Nucleus accumbens (tissue), 56 donors: Measurements from ENCODE around the gene TMEM269.

Source experiments
- DNase-seq, 56 donors: peaks; one replicate each; lab custom pipeline; 2025; lab: John Stamatoyannopoulos, UW

The TMEM269 gene

DNA sequence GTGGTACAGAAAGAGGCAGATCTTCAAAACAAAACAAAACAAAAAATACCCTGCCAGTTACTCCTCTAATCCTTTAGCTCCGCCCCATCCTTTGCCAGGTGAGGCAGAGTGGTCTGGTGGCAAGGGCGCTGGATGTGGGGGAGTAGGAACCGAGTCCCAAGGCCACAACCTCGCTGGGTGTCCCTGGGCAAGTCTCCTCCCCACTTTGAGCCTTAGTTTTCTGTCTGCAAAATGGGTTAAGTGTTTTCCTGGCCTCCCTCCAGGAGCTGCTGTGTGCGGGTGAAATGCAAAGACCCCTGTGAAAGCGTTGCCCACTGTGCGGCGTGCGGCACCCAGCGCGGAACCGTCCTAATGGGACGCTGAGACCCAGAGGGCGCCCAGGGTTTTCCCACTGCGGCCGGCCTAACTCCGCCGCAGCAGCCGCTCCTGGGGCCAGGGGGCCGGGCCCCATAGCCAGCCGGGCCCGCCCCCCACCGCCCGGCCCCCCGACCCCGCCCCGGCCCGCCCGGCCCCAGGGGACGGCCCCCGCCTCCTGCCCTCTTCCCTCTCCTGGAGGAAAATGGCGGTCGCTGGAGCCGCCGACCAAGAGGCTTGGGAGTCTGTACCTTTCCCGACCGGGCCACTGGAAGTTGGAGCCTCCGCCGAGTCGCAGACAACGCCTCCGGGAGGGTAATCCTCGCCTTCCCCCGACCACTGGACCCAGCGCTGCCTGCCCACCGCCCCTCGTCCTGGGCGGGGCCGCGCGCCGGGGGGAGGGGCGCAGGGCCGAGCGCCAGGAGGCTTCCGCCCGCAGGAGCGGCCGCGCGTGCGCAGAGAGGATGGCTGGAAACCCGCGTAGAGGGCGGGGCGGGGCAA lies 32.0 kb downstream of the TMEM269 start, which contains the start of the genes ERMAP and SVBP:
Gene ERMAP (plus strand): TSS at position 538 of the 855 bp plus-strand sequence. CDS start 13,327 bp downstream, outside the sequence.
Gene SVBP (minus strand): TSS at position 813 of the 855 bp plus-strand sequence. CDS start 853 bp downstream, outside the sequence.
- DNase-seq = peak in 54 of 56 donors; percentile 66 to 96 (median 90)

GRCh38 chr1:42817440-42817767 lies 32.6 kb downstream of the TMEM269 start:
- DNase-seq = no peak

GRCh38 chr1:42817976-42818375 lies 33.2 kb downstream of the TMEM269 start:
- no peak for DNase-seq

GRCh38 chr1:42820813-42821212 lies 36.0 kb downstream of the TMEM269 start:
- DNase-seq = no peak

DNA sequence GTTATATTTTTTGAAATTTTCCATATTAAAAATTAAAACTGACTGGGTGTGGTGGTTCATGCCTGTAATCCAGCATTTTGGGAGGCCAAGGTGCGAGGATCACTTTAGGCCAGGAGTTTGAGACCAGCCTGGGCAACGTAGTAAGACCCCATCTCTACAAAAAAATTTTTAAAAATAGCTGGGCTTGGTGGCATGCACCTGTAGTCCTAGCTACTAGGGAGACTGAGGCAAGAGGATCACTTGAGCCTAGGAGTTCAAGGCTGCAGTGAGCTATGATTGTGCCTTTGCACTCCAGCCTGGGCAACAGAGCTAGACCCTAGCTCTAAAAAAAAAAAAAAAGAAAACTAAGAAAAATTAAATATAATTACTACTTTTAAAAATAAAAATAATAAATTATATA lies 36.9 kb downstream of the TMEM269 start:
- no peak for DNase-seq

DNA sequence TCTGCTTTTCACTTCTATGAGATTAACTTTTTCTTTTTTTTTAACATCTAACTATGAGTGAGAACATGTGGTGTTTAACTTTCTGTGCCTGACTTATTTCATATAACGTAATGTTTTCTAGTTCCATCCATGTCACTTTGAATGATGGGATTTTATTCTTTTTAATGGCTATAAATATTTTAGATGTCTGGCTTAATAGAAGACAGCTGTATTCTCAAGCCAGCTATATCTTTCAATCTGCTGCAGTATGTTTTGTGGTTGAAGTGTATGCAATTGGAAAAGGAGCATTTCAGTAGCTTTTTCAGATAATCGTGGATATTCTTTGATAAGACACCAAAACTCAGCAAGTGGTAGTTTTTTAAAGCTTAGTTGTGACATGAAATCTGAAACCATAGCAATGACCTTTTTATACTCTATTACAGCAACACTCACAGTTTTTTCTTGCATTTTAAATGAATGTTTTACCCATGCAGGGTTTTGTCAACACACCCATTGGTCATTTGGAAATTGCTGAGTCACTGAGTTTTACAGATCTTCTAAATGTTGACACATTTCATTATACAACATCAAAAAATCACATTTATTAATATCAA lies 38.1 kb downstream of the TMEM269 start:
- no peak for DNase-seq

DNA sequence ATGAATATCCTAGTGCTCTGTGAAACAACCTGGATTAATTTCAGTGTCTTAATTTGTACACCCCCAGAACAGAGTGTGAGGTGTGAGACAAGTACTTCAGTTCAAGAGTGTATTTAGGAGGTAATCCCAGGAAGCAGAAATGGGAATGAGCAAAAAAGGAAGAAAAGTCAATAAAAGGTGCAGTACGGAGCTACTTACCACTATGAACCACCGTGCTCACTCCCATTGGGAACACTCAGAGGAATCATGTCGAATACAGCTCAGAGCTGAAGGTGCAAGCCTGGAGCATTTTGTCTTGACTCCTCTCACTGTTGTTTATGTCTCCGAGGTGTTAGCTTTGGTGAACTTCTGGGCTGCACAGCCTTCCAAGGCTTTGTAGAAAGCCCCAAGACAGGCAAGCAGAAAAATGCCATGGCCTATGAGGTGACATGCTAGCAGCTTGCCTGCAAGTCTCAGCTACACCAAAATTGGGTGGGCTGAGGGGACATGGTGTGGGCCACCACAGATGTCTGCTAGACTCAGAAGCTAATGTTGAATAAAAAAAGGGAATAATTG lies 39.8 kb downstream of the TMEM269 start:
- no peak for DNase-seq

DNA sequence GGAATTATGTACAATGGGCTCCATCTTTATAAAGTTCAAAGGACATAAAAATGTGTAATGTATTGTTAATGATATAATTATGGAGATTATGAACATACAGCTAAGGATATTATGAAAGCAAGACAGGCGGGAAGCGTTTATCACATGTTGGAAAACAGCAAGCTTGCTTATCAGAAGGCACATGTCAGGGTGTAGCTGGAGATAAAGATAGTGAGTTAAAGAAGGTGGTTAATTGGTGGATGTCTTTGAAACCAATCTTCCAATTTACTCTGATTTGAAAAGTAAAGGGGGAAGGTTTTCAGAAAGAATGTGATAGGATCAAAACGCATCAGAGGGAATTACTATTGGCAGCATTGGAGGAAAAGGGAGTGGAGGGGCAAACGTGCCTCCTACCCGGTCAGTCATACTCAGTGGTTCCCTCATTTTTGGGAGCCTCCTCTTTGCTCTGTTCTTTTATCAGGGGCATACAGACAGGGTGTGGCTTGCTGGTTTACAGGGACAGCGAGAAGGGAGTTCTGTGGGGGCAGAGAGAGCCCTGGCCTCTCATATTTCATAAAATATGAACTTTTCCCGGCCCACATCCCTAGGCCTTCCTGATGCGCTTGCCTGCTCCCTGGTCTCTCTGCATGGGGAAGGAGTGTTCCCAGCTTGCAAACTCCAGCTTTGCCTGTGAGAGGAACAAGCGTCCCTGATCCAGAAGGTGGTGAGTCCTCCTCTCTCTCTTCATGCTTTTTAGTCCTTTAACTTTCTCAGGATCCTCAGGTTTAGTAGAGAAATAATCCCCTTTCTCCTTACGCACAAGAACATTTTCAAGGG lies 40.5 kb downstream of the TMEM269 start:
- no peak for DNase-seq

DNA sequence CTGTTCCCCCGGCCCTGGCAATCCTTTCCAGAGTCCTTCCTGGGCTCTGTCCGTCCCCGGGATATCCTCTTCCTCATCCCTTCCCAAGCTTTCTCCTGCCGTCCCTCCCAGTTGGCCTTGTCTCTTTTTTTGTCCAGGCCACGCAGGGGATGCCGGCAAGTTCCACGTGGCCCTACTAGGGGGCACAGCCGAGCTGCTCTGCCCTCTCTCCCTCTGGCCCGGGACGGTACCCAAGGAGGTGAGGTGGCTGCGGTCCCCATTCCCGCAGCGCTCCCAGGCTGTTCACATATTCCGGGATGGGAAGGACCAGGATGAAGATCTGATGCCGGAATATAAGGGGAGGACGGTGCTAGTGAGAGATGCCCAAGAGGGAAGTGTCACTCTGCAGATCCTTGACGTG lies 45.8 kb downstream of the TMEM269 start:
- DNase-seq = no peak

DNA sequence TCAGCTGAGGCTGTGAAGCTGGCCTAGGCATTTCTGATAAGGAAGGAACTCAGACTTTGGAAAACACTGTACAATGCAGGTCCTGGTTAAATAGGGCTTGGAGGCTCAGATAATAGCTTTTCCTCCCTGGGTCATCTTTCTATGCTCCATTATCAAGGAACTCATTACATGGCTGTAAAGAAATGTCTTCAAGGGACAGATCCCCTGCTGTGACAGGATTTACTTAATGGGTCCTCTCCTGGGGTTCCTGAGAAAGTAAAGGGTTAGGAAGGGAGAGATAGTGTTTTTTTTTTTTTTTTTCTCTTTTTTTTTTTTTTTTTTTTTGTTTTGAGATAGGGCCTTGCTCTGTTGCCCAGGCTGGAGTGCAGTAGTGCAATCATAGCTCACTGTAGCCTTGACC lies 46.5 kb downstream of the TMEM269 start:
- no peak for DNase-seq

DNA sequence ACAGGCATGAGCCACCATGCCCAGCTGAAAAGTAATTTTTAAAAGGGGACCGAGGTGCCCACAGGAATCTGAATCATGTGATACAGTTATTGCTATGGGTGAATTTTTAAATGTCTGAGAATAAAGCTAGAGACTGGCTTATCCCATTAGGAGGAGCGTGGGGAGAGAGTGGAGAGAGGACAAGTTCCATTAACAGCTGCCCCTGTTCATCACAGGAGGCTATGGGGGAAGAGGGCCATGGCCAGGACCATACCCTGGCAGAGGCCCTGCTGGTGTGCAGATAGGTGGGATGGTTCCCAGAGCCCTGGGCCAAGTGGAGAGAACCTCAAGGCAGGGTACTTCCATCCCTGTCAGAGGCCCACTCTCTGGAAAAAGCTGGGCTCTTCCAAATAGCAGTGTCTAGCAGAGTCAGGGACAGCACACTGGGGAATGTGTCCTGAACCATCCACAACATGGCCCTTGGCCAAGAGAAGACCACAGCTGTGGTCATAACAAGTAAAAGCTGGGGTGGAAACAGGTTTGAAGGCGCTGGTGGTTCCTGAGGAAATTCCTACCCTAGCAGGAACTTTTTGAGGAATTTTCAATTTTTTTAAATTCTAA lies 48.0 kb downstream of the TMEM269 start:
- no peak for DNase-seq

DNA sequence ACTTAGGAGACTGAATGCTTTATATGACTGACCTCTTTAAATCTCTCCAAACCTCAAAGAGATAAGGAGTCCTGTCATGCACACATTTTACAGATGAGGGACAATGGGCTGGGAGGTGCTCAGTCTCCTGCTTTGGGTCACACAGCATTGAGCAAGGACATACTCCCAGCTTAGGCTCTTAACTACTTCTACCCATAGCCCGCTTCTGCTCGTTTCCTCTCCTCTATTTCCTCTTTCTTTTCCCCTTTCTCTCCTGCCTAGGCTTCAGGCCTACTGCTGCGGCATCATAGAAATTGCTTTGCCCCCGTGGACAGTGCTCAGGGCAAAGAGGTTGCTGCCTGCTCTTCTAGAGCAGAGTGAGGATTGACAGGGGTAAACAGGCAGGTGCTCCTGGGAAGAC lies 49.2 kb downstream of the TMEM269 start:
- DNase-seq = no peak

DNA sequence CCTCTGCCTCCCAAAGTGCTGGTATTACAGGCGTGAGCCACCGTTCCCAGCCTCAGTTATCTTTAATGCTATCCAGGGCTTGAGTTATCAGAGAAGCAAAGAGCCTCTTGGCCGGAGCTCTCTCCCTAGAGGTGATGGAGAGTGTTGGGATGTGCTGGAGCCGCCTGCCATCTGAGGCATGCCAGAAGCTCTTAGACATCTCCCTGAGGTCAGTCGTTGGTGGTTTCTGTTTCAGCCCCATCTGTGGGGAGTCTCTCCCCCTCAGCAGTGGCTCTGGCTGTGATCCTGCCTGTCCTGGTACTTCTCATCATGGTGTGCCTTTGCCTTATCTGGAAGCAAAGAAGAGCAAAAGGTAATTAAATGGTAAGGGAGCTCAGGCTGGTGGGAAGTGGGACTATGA lies 50.0 kb downstream of the TMEM269 start:
- DNase-seq = no peak

DNA sequence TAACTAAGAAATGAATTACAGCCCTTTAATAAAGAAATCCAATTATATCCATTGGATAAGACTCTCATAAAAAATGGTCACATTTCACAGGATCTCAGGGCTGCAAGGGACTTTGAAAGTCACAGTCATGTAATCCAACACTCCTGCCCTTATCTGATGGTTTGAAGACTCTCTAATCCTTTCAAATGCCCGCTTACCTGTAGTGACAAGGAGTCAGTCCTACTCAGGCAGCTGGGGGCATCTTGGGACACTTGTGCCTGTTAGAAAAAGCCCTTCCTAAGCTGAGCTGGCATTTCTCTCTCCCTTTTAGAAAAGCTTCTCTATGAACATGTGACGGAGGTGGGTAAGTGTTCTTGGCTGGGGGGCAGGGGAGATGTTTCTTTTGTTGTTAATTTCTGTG lies 50.6 kb downstream of the TMEM269 start:
- DNase-seq = no peak

- DNase-seq = no peak
Observed at GRCh38 chr1:42837709-42838108, 52.9 kb downstream of the TMEM269 start.

DNA sequence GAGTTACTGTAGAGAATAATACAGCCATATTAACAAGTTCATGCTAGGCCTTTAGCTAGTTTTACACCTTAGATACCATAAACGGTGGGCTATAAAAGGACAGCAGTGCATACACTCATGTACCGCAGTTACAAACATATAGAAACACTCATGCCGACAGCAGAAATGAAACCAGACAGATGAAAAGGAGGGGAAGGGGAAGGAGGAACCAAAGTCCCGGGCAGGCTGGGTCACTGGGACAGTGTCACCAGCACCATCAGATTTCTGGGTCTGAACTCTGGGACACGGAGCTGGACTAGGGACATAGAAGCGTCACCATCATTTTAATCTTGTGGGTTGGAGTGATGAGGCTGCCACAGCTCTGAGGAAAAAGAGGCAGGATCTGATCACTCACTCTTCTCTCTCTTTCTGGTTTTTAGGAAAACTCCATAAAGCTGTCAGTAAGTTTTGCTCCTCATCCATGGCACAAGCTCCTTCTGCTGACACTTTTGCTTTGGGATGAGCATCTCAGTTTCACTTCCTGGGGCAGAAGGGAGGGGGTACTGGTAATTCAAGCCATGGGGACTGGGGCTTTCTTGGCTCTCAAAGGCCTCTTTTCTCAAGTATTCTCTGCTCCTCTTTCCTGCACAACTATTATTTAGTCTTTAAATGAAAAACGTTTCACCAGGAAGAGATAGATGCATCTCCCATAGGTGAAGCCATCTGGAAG lies 53.8 kb downstream of the TMEM269 start:
- DNase-seq = peak in 4 of 56 donors; percentile 9 to 33 (median 23)

GRCh38 chr1:42841010-42841409 lies 56.2 kb downstream of the TMEM269 start:
- no peak for DNase-seq

- DNase-seq = no peak
Observed at GRCh38 chr1:42841440-42842147, 56.8 kb downstream of the TMEM269 start.

DNA sequence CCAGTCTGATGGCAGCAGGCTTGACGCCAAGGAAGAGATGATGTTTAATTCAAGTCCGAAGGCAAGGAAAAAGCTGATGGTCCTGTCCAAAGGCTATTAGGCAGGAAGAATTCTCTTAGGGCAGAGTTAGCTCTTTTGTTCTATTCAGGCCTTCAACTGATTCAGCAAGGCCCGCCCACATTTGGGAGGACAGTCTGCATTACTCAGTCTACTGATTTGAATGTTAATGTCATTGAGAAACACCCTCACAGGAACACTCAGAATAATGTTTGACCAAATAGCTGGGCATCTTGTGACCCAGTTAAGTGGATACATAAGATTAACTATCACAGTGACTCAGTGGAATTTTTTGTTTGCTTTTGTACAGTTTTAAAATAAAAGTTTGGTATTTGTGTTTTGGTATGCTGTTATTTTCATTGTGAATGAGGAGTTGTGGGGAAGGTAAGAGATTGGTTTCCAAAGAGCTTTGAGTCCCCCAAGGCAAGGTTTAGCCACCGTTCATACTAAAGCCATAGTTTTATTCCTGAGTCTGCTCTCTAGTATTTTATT lies 59.9 kb downstream of the TMEM269 start:
- peak in 1 of 56 donors; percentile 25 for DNase-seq
